ENCODE data around the gene FRMD4A. TPM values are rescaled to one million over a fixed set of nuclear protein-coding genes. Genes with fewer than 3 reads are reported as not detected.

FRMD4A gene
- total and polyA plus RNA-seq, 12 donors, result 17.4 to 43.4 (median 30.3) TPM

DNA sequence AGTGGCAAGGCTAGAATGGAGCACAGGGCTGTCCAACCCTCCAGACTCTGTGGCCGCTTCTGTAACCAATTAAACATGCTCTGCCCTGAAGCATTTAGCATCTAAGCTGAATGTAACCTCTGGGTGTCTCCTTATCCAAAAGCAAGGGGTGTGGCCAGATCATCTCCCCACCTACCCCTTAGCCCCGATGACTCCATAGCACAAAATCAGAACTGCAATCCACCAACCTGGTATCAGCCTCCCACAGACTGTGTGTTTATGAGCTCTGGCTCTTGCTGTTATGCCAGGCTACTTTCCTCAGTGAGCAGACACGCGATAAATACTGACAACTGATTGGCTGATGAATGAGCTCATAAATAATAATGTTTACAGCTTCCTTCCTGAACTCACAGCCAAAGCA, 3.2 kb downstream of the FRMD4A start:
- ATAC-seq, result no peak
- Histone ChIP-seq H3K27me3 (peaks cover 0 to 67% (median 46%) of the 10 kb centered on the region in 7 donors), H3K9me3 (no peaks in the 10 kb centered on the region), H3K36me3 (no peaks in the 10 kb centered on the region), H3K27ac (no peak overlapping the region), H3K4me3 (no peak overlapping the region), H3K4me1 (no peaks in the 10 kb centered on the region)
- 66 to 71% methylated on average over 4 of the region's 4 CpGs for WGBS, 2 donors
- intact Hi-C loops (cut with DNase I), result no loop called here
- DNase-seq, result no peak
- TF ChIP-seq CTCF (IDR thresholded peaks at IDR 0.05), result no peak

DNA sequence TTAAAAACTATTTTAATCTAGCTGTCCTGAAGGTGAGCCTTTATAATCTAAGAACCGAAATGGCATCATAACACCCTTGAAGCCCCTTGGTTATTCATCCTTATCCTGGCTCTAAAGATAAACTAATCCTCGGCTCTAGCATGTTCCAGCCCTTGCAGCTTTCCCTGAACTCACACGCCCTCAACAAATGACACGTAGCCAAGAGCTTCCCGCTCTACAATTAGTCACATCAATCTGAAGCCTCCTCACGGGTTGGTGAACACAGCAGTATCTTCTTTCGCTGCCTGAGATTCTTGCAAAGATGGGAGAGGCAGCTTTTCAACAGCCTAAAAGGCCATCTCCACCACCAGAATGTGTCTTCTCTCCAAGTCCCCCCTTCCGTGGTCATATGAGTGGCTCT, 4.1 kb downstream of the FRMD4A start:
- 76 to 82% methylated on average over 8 of the region's 8 CpGs for WGBS, 2 donors
- ATAC-seq, result no peak
- Histone ChIP-seq H3K4me3 (no peak overlapping the region), H3K4me1 (no peaks in the 10 kb centered on the region), H3K9me3 (no peaks in the 10 kb centered on the region), H3K36me3 (no peaks in the 10 kb centered on the region), H3K27me3 (peaks cover 0 to 57% (median 38%) of the 10 kb centered on the region in 7 donors), H3K27ac (no peak overlapping the region)
- no peak for TF ChIP-seq CTCF (IDR thresholded peaks at IDR 0.05)
- intact Hi-C loops (cut with DNase I), result no loop called here
- DNase-seq, result no peak

DNA sequence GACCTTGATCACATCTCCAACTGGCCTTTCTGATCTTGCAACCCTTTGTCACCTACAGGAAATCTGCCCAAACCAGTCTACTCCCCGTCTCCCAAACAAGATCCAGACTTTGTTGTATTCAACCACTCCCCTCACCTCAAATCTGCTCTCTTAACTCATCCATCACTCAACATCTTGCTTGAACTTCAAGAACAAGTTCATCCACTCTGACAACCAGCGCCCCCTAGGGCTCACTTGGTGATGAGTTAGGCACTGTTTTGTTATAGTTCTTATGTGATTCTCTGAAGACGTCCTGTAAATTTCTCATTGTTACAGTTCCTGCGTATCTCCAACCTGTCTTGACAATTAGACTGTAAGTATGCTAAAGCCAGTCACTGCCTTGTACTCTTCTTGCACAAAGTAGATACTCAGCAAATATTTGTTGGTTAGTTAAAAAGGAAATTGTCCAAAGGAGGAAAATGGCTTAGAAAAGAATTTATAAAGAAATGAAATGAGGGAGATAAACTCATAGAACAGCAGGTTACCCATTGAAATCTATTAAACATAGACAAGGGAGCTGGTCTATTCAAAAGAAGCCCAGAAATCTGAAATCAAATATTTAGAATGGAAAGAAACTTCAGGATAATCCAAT, 5.3 kb downstream of the FRMD4A start:
- 38 to 44% methylated on average over 4 of the region's 4 CpGs for whole genome bisulfite sequencing, 2 donors
- ATAC-seq, result no peak

GRCh38 chr10:14322526-14323188, 8.1 kb downstream of the FRMD4A start:
- Histone ChIP-seq H3K4me1 (no peaks in the 10 kb centered on the region), H3K9me3 (no peaks in the 10 kb centered on the region), H3K27me3 (peaks cover 0 to 32% (median 14%) of the 10 kb centered on the region in 7 donors), H3K27ac (no peak overlapping the region), H3K4me3 (no peak overlapping the region), H3K36me3 (no peaks in the 10 kb centered on the region)
- TF ChIP-seq CTCF (IDR thresholded peaks at IDR 0.05), result no peak
- 58 to 68% methylated on average over 5 of the region's 5 CpGs for WGBS, 2 donors
- ATAC-seq (no peak), DNase-seq (no peak)
- intact Hi-C loops (cut with DNase I), result no loop called here

More for the DNA sequence above, 5.3 kb downstream of the FRMD4A start:
- TF ChIP-seq CTCF (IDR thresholded peaks at IDR 0.05), result peak in 8 of 9 donors; percentile 9 to 61 (median 40)
- no peaks in the 10 kb centered on the region for H3K9me3 ChIP-seq
- intact Hi-C loops (cut with DNase I), result no loop called here
- no peaks in the 10 kb centered on the region for H3K4me1 ChIP-seq
- peaks cover 0 to 47% (median 28%) of the 10 kb centered on the region in 7 donors for H3K27me3 ChIP-seq
- H3K4me3 ChIP-seq, result no peak overlapping the region
- peak; percentile 16 to 33 for DNase-seq
- no peak overlapping the region for H3K27ac ChIP-seq
- H3K36me3 ChIP-seq, result no peaks in the 10 kb centered on the region

Measured in heart right ventricle (tissue), 16 donors.